WTC11 (cell line): Measurements from ENCODE around the gene COL4A6. TPM values are rescaled to one million over a fixed set of nuclear protein-coding genes. Genes with fewer than 3 reads are reported as not detected.
A peak's percentile ranks its signal among the peaks of the same experiment; 100 is the strongest.

Source experiments
- ATAC-seq: fragments of 200-7000 bp; cut with Tn5 transposase; 2 replicates; pipeline ENCODE4 v1.10.0; 2021; ENCODE audit warnings: mild to moderate bottlenecking, moderate library complexity
- CTCF ChIA-PET: fragments of 300-600 bp; sonication (Branson Sonifier 250); formaldehyde crosslinking; loops from one replicate; lab custom pipeline; 2021; ENCODE audit warnings: antibody characterized with exemption; lab: Charles Lee
- POLR2A ChIA-PET: fragments of 350-600 bp; sonication (Branson Sonifier 250); formaldehyde crosslinking; loops from one replicate; lab custom pipeline; 2021; ENCODE audit warnings: antibody characterized with exemption; lab: Charles Lee
- DNase-seq: peaks from one replicate; pipeline ENCODE4 v3.0.0; 2021; ENCODE audit warnings: low spot score
- H3K27ac Mint-ChIP-seq: 2 replicates; pipeline ENCODE4 v1.8.0; 2021; ENCODE audit warnings: mixed read lengths
- H3K27me3 Mint-ChIP-seq: 2 replicates; pipeline ENCODE4 v1.8.0; 2021; ENCODE audit warnings: low read depth, mild to moderate bottlenecking, moderate library complexity, mixed read lengths
- H3K36me3 Mint-ChIP-seq: 2 replicates; pipeline ENCODE4 v1.8.0; 2021; ENCODE audit warnings: mixed read lengths
- H3K4me1 Mint-ChIP-seq: 2 replicates; pipeline ENCODE4 v1.8.0; 2022; ENCODE audit warnings: mixed read lengths
- H3K4me3 Mint-ChIP-seq: 2 replicates; pipeline ENCODE4 v1.8.0; 2021; ENCODE audit warnings: mild to moderate bottlenecking, moderate library complexity, mixed read lengths
- H3K9me3 Mint-ChIP-seq: 2 replicates; pipeline ENCODE4 v1.8.0; 2021; ENCODE audit warnings: mixed read lengths
- E2F1 ChIP-seq: sonication (generic); formaldehyde crosslinking; IDR thresholded peaks from 2 replicates; pipeline ENCODE4 v1.8.0; 2022; ENCODE audit warnings: mild to moderate bottlenecking, missing genetic modification reagents
- ELF4 ChIP-seq: sonication (generic); formaldehyde crosslinking; IDR thresholded peaks from 2 replicates; pipeline ENCODE4 v1.8.1; 2022; ENCODE audit warnings: low read depth, mild to moderate bottlenecking, moderate library complexity, missing genetic modification reagents
- FOXJ3 ChIP-seq: sonication (generic); formaldehyde crosslinking; IDR thresholded peaks from 2 replicates; pipeline ENCODE4 v1.9.0; 2021; ENCODE audit warnings: missing genetic modification reagents, mild to moderate bottlenecking, borderline replicate concordance
- HMGA2 ChIP-seq: fragments of 250-450 bp; sonication (Bioruptor Pico); IDR thresholded peaks from 2 replicates; pipeline ENCODE4 v1.4.0; 2021; ENCODE audit warnings: mild to moderate bottlenecking, moderate library complexity
- JUN ChIP-seq: sonication (generic); formaldehyde crosslinking; IDR thresholded peaks from 2 replicates; pipeline ENCODE4 v1.8.0; 2023; ENCODE audit warnings: mild to moderate bottlenecking, missing genetic modification reagents
- MXD4 ChIP-seq: fragments of 250-450 bp; sonication (Bioruptor Pico); IDR thresholded peaks from 2 replicates; pipeline ENCODE4 v1.8.0; 2021; ENCODE audit warnings: mild to moderate bottlenecking, moderate library complexity, borderline replicate concordance
- NFYB ChIP-seq: sonication (generic); formaldehyde crosslinking; conservative IDR thresholded peaks from 2 replicates; pipeline ENCODE4 v1.8.0; 2022; ENCODE audit warnings: low read depth, missing genetic modification reagents
- PRDM15 ChIP-seq: sonication (generic); formaldehyde crosslinking; IDR thresholded peaks from 2 replicates; pipeline ENCODE4 v1.8.0; 2022; ENCODE audit warnings: missing genetic modification reagents
- RELA ChIP-seq: sonication (generic); formaldehyde crosslinking; IDR thresholded peaks from 2 replicates; pipeline ENCODE4 v1.8.1; 2022; ENCODE audit warnings: missing genetic modification reagents, mild to moderate bottlenecking, borderline replicate concordance
- STAT6 ChIP-seq: sonication (generic); formaldehyde crosslinking; conservative IDR thresholded peaks from 2 replicates; pipeline ENCODE4 v1.8.1; 2023; ENCODE audit warnings: mild to moderate bottlenecking, low read depth, missing genetic modification reagents, moderate library complexity
- ZBTB21 ChIP-seq: sonication (generic); formaldehyde crosslinking; IDR thresholded peaks from 2 replicates; pipeline ENCODE4 v1.8.1; 2023; ENCODE audit warnings: mild to moderate bottlenecking, missing genetic modification reagents, borderline replicate concordance
- ZSCAN18 ChIP-seq: fragments of 250-450 bp; sonication (Bioruptor Pico); IDR thresholded peaks from 2 replicates; pipeline ENCODE4 v2.1.2; 2022; ENCODE audit warnings: mild to moderate bottlenecking, moderate library complexity
- total RNA-seq: library from RNA; stranded (reverse); gene quantifications from 3 replicates; pipeline ENCODE4 v1.2.3, GENCODE V29; 2021

Gene COL4A6
- total RNA-seq, 1 experiment from 2014 or later: 15.2 TPM

- ATAC-seq (no peak; the same call in 1 of the 2 replicates), DNase-seq (no peak)
- no peaks in the 10 kb centered on the region for H3K36me3 Mint-ChIP-seq
- no peaks in the 10 kb centered on the region for H3K9me3 Mint-ChIP-seq
- H3K27ac Mint-ChIP-seq: peak overlapping the region; percentile 74; the same call in 1 of the 2 replicates
- TF ChIP-seq FOXJ3 (CRISPR knock-in tag): no peak
- TF ChIP-seq JUN: no peak
- TF ChIP-seq STAT6 (CRISPR knock-in tag): no peak
- no peak for TF ChIP-seq ZSCAN18 (CRISPR knock-in tag)
- TF ChIP-seq, all 79 proteins: peak for 0
- ChIA-PET POLR2A (no interaction called here), CTCF (interaction anchor here (3.6 kb wide), 1 partner anchor 12 kb away, joined by 18 read pairs; no protein-coding TSS in a partner anchor)
- Mint-ChIP-seq H3K4me1 (peaks cover 31% of the 10 kb centered on the region), H3K4me3 (no peak overlapping the region), H3K27me3 (no peaks in the 10 kb centered on the region)
Observed at GRCh38 chrX:108127152-108127551, 311.1 kb downstream of the COL4A6 start.

- ChIA-PET CTCF (interaction anchor here (3.6 kb wide), 1 partner anchor 12 kb away, joined by 18 read pairs; no protein-coding TSS in a partner anchor), POLR2A (no interaction called here)
- Mint-ChIP-seq H3K9me3 (no peaks in the 10 kb centered on the region), H3K4me1 (peaks cover 33% of the 10 kb centered on the region), H3K27me3 (no peaks in the 10 kb centered on the region), H3K4me3 (no peak overlapping the region), H3K36me3 (no peaks in the 10 kb centered on the region), H3K27ac (peak overlapping the region; percentile 74)
- DNase-seq (no peak), ATAC-seq (peak; percentile 87)
- TF ChIP-seq NFYB (CRISPR knock-in tag) (no peak), RELA (CRISPR knock-in tag) (no peak), ZBTB21 (no peak), MXD4 (CRISPR knock-in tag) (no peak), E2F1 (CRISPR knock-in tag) (no peak), HMGA2 (CRISPR knock-in tag) (no peak), ELF4 (no peak), PRDM15 (CRISPR knock-in tag) (no peak), JUN (no peak)
Observed at GRCh38 chrX:108126661-108127060, 311.6 kb downstream of the COL4A6 start.
